Transverse colon (tissue), 4 donors: Measurements from ENCODE around the gene FLNA. TPM values are rescaled to one million over a fixed set of nuclear protein-coding genes. Genes with fewer than 3 reads are reported as not detected.

Experiments used
- DNase-seq: peaks from one replicate; pipeline ENCODE4 v3.0.0-alpha.2; 2019
- H3K27ac ChIP-seq, 4 donors: fragments of 200-600 bp; sonication (generic); 2 replicates each; pipeline ENCODE4 v1.5.1; 2016 to 2018; ENCODE audit warnings: inconsistent platforms in 4 of 4
- H3K27me3 ChIP-seq: fragments of 200-600 bp; sonication (generic); 2 replicates; pipeline ENCODE4 v1.5.1; 2017; ENCODE audit warnings: inconsistent platforms
- H3K36me3 ChIP-seq, 4 donors: fragments of 200-600 bp; sonication (generic); 2 replicates each; pipeline ENCODE4 v1.5.1; 2017 to 2019; ENCODE audit warnings: inconsistent platforms in 4 of 4
- H3K4me1 ChIP-seq, 4 donors: fragments of 200-600 bp; sonication (generic); 2 replicates each; pipeline ENCODE4 v1.5.1; 2017 to 2020; ENCODE audit warnings: inconsistent platforms in 4 of 4
- H3K4me3 ChIP-seq, 4 donors: fragments of 200-600 bp; sonication (generic); 1 replicate in 1 of 4; 2 replicates in 3 of 4; pipeline versions ENCODE4 v1.5.1 to v1.6.1; 2017 to 2019; ENCODE audit warnings: inconsistent platforms in 4 of 4
- H3K9me3 ChIP-seq, 2 donors: fragments of 200-600 bp; sonication (generic); 2 replicates each; pipeline ENCODE4 v1.5.1; 2017 to 2019; ENCODE audit warnings: inconsistent platforms in 2 of 2
- CTCF ChIP-seq, 5 experiments: fragments of 200-600 bp in 3 of 5; fragments of 450-650 bp in 2 of 5; sonication (generic) in 3 of 5; IDR thresholded peaks; 1 replicate in 2 of 5; 2 replicates in 3 of 5; pipeline ENCODE4 v1.5.1; 2016 to 2017; ENCODE audit warnings: antibody characterized with exemption in 5 of 5, inconsistent platforms in 3 of 5, mild to moderate bottlenecking in 2 of 5, moderate library complexity in 1 of 5
- EP300 ChIP-seq: sonication (generic); formaldehyde crosslinking; IDR thresholded peaks from one replicate; pipeline ENCODE4 v1.6.1; 2017; ENCODE audit warnings: antibody characterized with exemption, low read depth
- POLR2A ChIP-seq: fragments of 450-650 bp; IDR thresholded peaks from one replicate; pipeline ENCODE4 v1.6.1; 2016; ENCODE audit warnings: antibody characterized with exemption, mild to moderate bottlenecking, moderate library complexity
- POLR2AphosphoS5 ChIP-seq, 3 donors: sonication (generic); formaldehyde crosslinking; IDR thresholded peaks; one replicate each; pipeline ENCODE4 v1.6.1; 2016; ENCODE audit warnings: antibody characterized with exemption in 3 of 3
- WGBS, 2 donors: methylation state at CpG; one replicate each; pipeline ENCODE4 v1.1.5; 2018; ENCODE audit warnings: low coverage in 1 of 2; 5-methylcytosine and 5-hydroxymethylcytosine counted together
- in situ Hi-C, 4 donors: fragments of 200-750 bp; cut with MboI; loops; one replicate each; pipeline versions ENCODE4 v1.15.0 to v1.15.1; 2017; ENCODE audit warnings: low sequenced_read_pairs in 3 of 4, low pct_ligation_motif_present in 1 of 4, low pct_unique_long_range_greater_than_20kb in 1 of 4
- intact Hi-C: fragments of 100-400 bp; cut with DNase I; formaldehyde crosslinking; loops from one replicate; pipeline ENCODE4 v1.15.1; 2023; ENCODE audit warnings: low total_unique reads
- total RNA-seq, 4 donors: library from RNA; depleted of rRNA; stranded (reverse); fragments of >200 nt; gene quantifications; one replicate each; pipeline ENCODE4 v1.1.0, GENCODE V29; 2016

Gene FLNA
- total RNA-seq, 4 donors from 2014 or later = 632 to 3,163 (median 1,262) TPM

- H3K27me3 ChIP-seq = peaks cover 14% of the 10 kb centered on the region
- intact Hi-C loops = no loop called here
- H3K36me3 ChIP-seq = no peaks in the 10 kb centered on the region
- peaks cover 0 to 29% (median 15%) of the 10 kb centered on the region in 4 donors for H3K4me1 ChIP-seq
- H3K9me3 ChIP-seq = no peaks in the 10 kb centered on the region
- peak overlapping the region; percentile 34 to 63 (median 49) for H3K4me3 ChIP-seq
- in situ Hi-C loops = no loop called here
- peak overlapping the region; percentile 95 to 99 (median 97) for H3K27ac ChIP-seq
- 47% methylated on average over 23 of the region's 23 CpGs; no CpG with 5 or more reads in 1 of the 2 donors for WGBS, 2 donors
- peak; percentile 73 for DNase-seq
- TF ChIP-seq POLR2AphosphoS5 (IDR thresholded peaks at IDR 0.05) (peak; percentile 8 to 37 (median 9)), EP300 (no peak), POLR2A (no peak), CTCF (IDR thresholded peaks at IDR 0.05) (peak; percentile 47 to 71 (median 49))
Observed at GRCh38 chrX:154373340-154374306, 811 bp downstream of the FLNA start.

GRCh38 chrX:154372612-154373022, 1.8 kb downstream of the FLNA start:
- Histone ChIP-seq H3K4me1 (peaks cover 0 to 34% (median 12%) of the 10 kb centered on the region in 4 donors), H3K36me3 (no peaks in the 10 kb centered on the region), H3K27me3 (peaks cover 14% of the 10 kb centered on the region), H3K4me3 (peak overlapping the region; percentile 34 to 63 (median 49)), H3K27ac (peak overlapping the region; percentile 95 to 99 (median 97)), H3K9me3 (no peaks in the 10 kb centered on the region)
- TF ChIP-seq POLR2A (no peak), POLR2AphosphoS5 (IDR thresholded peaks at IDR 0.05) (peak in 1 of 3 donors; percentile 21)
- intact Hi-C loops = no loop called here
- in situ Hi-C loops = no loop called here
- DNase-seq = no peak
- WGBS, 2 donors = 0 to 39% methylated on average over 1 to 5 of the region's 5 CpGs

GRCh38 chrX:154371789-154372300, 2.6 kb downstream of the FLNA start:
- no peaks in the 10 kb centered on the region for H3K9me3 ChIP-seq
- H3K27me3 ChIP-seq = peaks cover 14% of the 10 kb centered on the region
- DNase-seq = no peak
- intact Hi-C loops = no loop called here
- in situ Hi-C loops = no loop called here
- no peak for TF ChIP-seq EP300
- no peak for TF ChIP-seq POLR2A
- no peak for TF ChIP-seq CTCF (IDR thresholded peaks at IDR 0.05)
- no peak for TF ChIP-seq POLR2AphosphoS5 (IDR thresholded peaks at IDR 0.05)
- H3K4me1 ChIP-seq = peaks cover 0 to 42% (median 12%) of the 10 kb centered on the region in 4 donors
- H3K4me3 ChIP-seq = peak overlapping the region; percentile 34 to 63 (median 49)
- no peaks in the 10 kb centered on the region for H3K36me3 ChIP-seq
- H3K27ac ChIP-seq = peak overlapping the region; percentile 95 to 99 (median 97)
- WGBS, 2 donors = 51% methylated on average over 11 of the region's 43 CpGs; no CpG with 5 or more reads in 1 of the 2 donors

GRCh38 chrX:154371017-154371788, 3.2 kb downstream of the FLNA start:
- TF ChIP-seq POLR2A = peak; percentile 90
- peak; percentile 86 to 92 (median 90) for TF ChIP-seq POLR2AphosphoS5 (IDR thresholded peaks at IDR 0.05)
- no peak for TF ChIP-seq CTCF (IDR thresholded peaks at IDR 0.05)
- intact Hi-C loops = no loop called here

More at GRCh38 chrX:154371017-154371788, 3.2 kb downstream of the FLNA start:
- DNase-seq = peak; percentile 91
- H3K4me3 ChIP-seq = peak overlapping the region; percentile 48 to 64 (median 56)
- peaks cover 0 to 45% (median 12%) of the 10 kb centered on the region in 4 donors for H3K4me1 ChIP-seq
- 57% methylated on average over 54 of the region's 77 CpGs; no CpG with 5 or more reads in 1 of the 2 donors for WGBS, 2 donors
- H3K27me3 ChIP-seq = peaks cover 14% of the 10 kb centered on the region
- in situ Hi-C loops = no loop called here
- H3K9me3 ChIP-seq = no peaks in the 10 kb centered on the region
- peak overlapping the region; percentile 95 to 99 (median 97) for H3K27ac ChIP-seq
- H3K36me3 ChIP-seq = no peaks in the 10 kb centered on the region
